GM12878 (cell line): ENCODE measurements around the gene C11orf42.

Experiments
- CHD1 ChIP-seq: IDR thresholded peaks from 2 replicates; pipeline ENCODE4 v1.6.1; 2012; ENCODE audit warnings: low read depth, low read length, improper control_type of control experiment
- CTCF ChIP-seq, 3 experiments: IDR thresholded peaks in 2 of 3; conservative IDR thresholded peaks in 1 of 3; 2 replicates each; pipeline ENCODE4 v1.5.1; 2011; ENCODE audit warnings: low read depth in 3 of 3, low read length in 3 of 3, mild to moderate bottlenecking in 3 of 3, control low read depth in 2 of 3, moderate library complexity in 2 of 3, inconsistent platforms in 1 of 3, mixed read lengths in 1 of 3; ENCODE audit not compliant: control insufficient read depth in 2 of 3, insufficient read depth in 1 of 3; ENCODE audit errors: extremely low read depth in 1 of 3
- E2F4 ChIP-seq: IDR thresholded peaks from 2 replicates; pipeline ENCODE4 v1.6.1; 2012; ENCODE audit warnings: low read depth, low read length, improper control_type of control experiment
- FOS ChIP-seq: IDR thresholded peaks from 3 replicates; pipeline ENCODE4 v1.6.1; 2011; ENCODE audit warnings: borderline replicate concordance; ENCODE audit not compliant: insufficient read length; ENCODE audit errors: extremely low read depth
- POLR2A ChIP-seq: IDR thresholded peaks from 2 replicates; pipeline ENCODE4 v1.6.1; 2011; ENCODE audit warnings: low read depth, mild to moderate bottlenecking, low read length
- RAD51 ChIP-seq: fragments of 450-650 bp; IDR thresholded peaks from 2 replicates; pipeline ENCODE4 v1.6.1; 2016; ENCODE audit warnings: moderate library complexity, mild to moderate bottlenecking, inconsistent platforms
- TAF1 ChIP-seq: IDR thresholded peaks from 2 replicates; pipeline ENCODE4 v1.6.1; 2011; ENCODE audit warnings: mild to moderate bottlenecking, low read depth, low read length, borderline replicate concordance

- TF ChIP-seq RAD51 (no peak), TAF1 (no peak), E2F4 (no peak), CHD1 (no peak), CTCF (IDR thresholded peaks at IDR 0.05 in 2 of 3, conservative IDR thresholded peaks at IDR 0.05 in 1 of 3; ENCODE audit: control insufficient read depth in 2 of 3, extremely low read depth in 1 of 3, insufficient read depth in 1 of 3, low read depth in 3 of 3, low read length in 3 of 3) (no peak), POLR2A (no peak), FOS (no peak)
Measured at GRCh38 chr11:6251990-6252473, 46.7 kb downstream of the C11orf42 start.
